Stimulated activated memory B cell treated with anti-CD40 and anti-IgM and Interleukin-4, amounts not matched to agents 10 μg/mL and 1 μg/mL and 100 μg/mL, for 72 hours (primary cell): ENCODE results near the gene CNTROB.
A peak's percentile ranks its signal among the peaks of the same experiment; 100 is the strongest.
"Not testable (repeated sequence)": the region's sequence is repeated elsewhere in the genome, so short reads cannot be mapped to it uniquely, and the experiment has no call there.

Source experiments
- ATAC-seq: fragments of 150-1000 bp; cut with Tn5 transposase; 2 replicates; pipeline ENCODE4 v1.10.0; 2021
- H3K27ac Mint-ChIP-seq: one replicate; pipeline ENCODE4 v1.8.0; 2022; ENCODE audit warnings: mild to moderate bottlenecking, mixed read lengths
- H3K27me3 Mint-ChIP-seq: one replicate; pipeline ENCODE4 v1.8.0; 2022; ENCODE audit warnings: mixed read lengths
- H3K36me3 Mint-ChIP-seq: one replicate; pipeline ENCODE4 v1.8.0; 2022; ENCODE audit warnings: mixed read lengths
- H3K4me1 Mint-ChIP-seq: one replicate; pipeline ENCODE4 v1.8.0; 2022; ENCODE audit warnings: mixed read lengths
- H3K4me3 Mint-ChIP-seq: one replicate; pipeline ENCODE4 v1.8.0; 2022; ENCODE audit warnings: mild to moderate bottlenecking, moderate library complexity, mixed read lengths
- H3K9me3 Mint-ChIP-seq: one replicate; pipeline ENCODE4 v1.8.0; 2022; ENCODE audit warnings: mixed read lengths

CNTROB gene

GRCh38 chr17:7947651-7948050, 15.6 kb downstream of the CNTROB start:
- no peaks in the 10 kb centered on the region for H3K27me3 Mint-ChIP-seq
- H3K9me3 Mint-ChIP-seq, result no peaks in the 10 kb centered on the region
- peaks cover 15% of the 10 kb centered on the region for H3K4me1 Mint-ChIP-seq
- H3K27ac Mint-ChIP-seq, result no peak overlapping the region
- H3K4me3 Mint-ChIP-seq, result no peak overlapping the region
- ATAC-seq, result no peak
- H3K36me3 Mint-ChIP-seq, result peaks cover 68% of the 10 kb centered on the region

GRCh38 chr17:7950578-7950977, 18.6 kb downstream of the CNTROB start:
- Mint-ChIP-seq H3K9me3 (no peaks in the 10 kb centered on the region), H3K27me3 (no peaks in the 10 kb centered on the region), H3K4me3 (no peak overlapping the region), H3K27ac (no peak overlapping the region), H3K36me3 (peaks cover 46% of the 10 kb centered on the region), H3K4me1 (peaks cover 15% of the 10 kb centered on the region)
- ATAC-seq, result no peak

- peak; percentile 93 for ATAC-seq
- Mint-ChIP-seq H3K4me1 (peaks cover 15% of the 10 kb centered on the region), H3K9me3 (no peaks in the 10 kb centered on the region), H3K27ac (peak overlapping the region; percentile 63), H3K36me3 (peaks cover 41% of the 10 kb centered on the region), H3K4me3 (no peak overlapping the region), H3K27me3 (no peaks in the 10 kb centered on the region)
Observed at GRCh38 chr17:7951143-7951792, 19.3 kb downstream of the CNTROB start.

GRCh38 chr17:7953266-7953665, 21.3 kb downstream of the CNTROB start:
- peaks cover 15% of the 10 kb centered on the region for H3K4me1 Mint-ChIP-seq
- H3K36me3 Mint-ChIP-seq, result peaks cover 21% of the 10 kb centered on the region
- not testable (repeated sequence) for ATAC-seq, H3K27me3 Mint-ChIP-seq, H3K4me3 Mint-ChIP-seq, H3K9me3 Mint-ChIP-seq, H3K27ac Mint-ChIP-seq

GRCh38 chr17:7955414-7956227, 23.6 kb downstream of the CNTROB start:
- Mint-ChIP-seq H3K27ac (no peak overlapping the region), H3K9me3 (no peaks in the 10 kb centered on the region), H3K27me3 (peaks cover 8% of the 10 kb centered on the region), H3K36me3 (no peaks in the 10 kb centered on the region), H3K4me3 (no peak overlapping the region), H3K4me1 (peaks cover 15% of the 10 kb centered on the region)
- ATAC-seq, result no peak

GRCh38 chr17:7956228-7956965, 24.4 kb downstream of the CNTROB start:
- Mint-ChIP-seq H3K4me1 (peaks cover 9% of the 10 kb centered on the region), H3K4me3 (no peak overlapping the region), H3K9me3 (no peaks in the 10 kb centered on the region), H3K27me3 (peaks cover 16% of the 10 kb centered on the region), H3K27ac (no peak overlapping the region), H3K36me3 (no peaks in the 10 kb centered on the region)
- no peak for ATAC-seq

- Mint-ChIP-seq H3K4me1 (no peaks in the 10 kb centered on the region), H3K27ac (no peak overlapping the region), H3K27me3 (peaks cover 22% of the 10 kb centered on the region), H3K4me3 (no peak overlapping the region), H3K36me3 (no peaks in the 10 kb centered on the region), H3K9me3 (no peaks in the 10 kb centered on the region)
- no peak for ATAC-seq
Observed at GRCh38 chr17:7959503-7960253, 27.7 kb downstream of the CNTROB start.

- Mint-ChIP-seq H3K27me3 (peaks cover 22% of the 10 kb centered on the region), H3K4me3 (no peak overlapping the region), H3K4me1 (no peaks in the 10 kb centered on the region), H3K36me3 (no peaks in the 10 kb centered on the region), H3K27ac (no peak overlapping the region), H3K9me3 (no peaks in the 10 kb centered on the region)
- no peak for ATAC-seq
Observed at GRCh38 chr17:7961421-7961820, 29.4 kb downstream of the CNTROB start.

- H3K27ac Mint-ChIP-seq, result no peak overlapping the region
- no peaks in the 10 kb centered on the region for H3K4me1 Mint-ChIP-seq
- no peaks in the 10 kb centered on the region for H3K9me3 Mint-ChIP-seq
Observed at GRCh38 chr17:7967751-7968150, 35.7 kb downstream of the CNTROB start.

GRCh38 chr17:7969433-7969832, 37.4 kb downstream of the CNTROB start:
- H3K36me3 Mint-ChIP-seq, result peaks cover 2% of the 10 kb centered on the region
- no peak overlapping the region for H3K4me3 Mint-ChIP-seq
- H3K9me3 Mint-ChIP-seq, result peaks cover 3% of the 10 kb centered on the region
- peaks cover 25% of the 10 kb centered on the region for H3K27me3 Mint-ChIP-seq
- H3K27ac Mint-ChIP-seq, result no peak overlapping the region
- no peak for ATAC-seq
- no peaks in the 10 kb centered on the region for H3K4me1 Mint-ChIP-seq

More at GRCh38 chr17:7967751-7968150, 35.7 kb downstream of the CNTROB start:
- Mint-ChIP-seq H3K27me3 (peaks cover 22% of the 10 kb centered on the region), H3K36me3 (no peaks in the 10 kb centered on the region), H3K4me3 (no peak overlapping the region)
- ATAC-seq, result no peak

- peaks cover 41% of the 10 kb centered on the region for H3K27me3 Mint-ChIP-seq
Observed at GRCh38 chr17:7971651-7972050, 39.6 kb downstream of the CNTROB start.

GRCh38 chr17:7972131-7972785, 40.3 kb downstream of the CNTROB start:
- H3K9me3 Mint-ChIP-seq, result peaks cover 14% of the 10 kb centered on the region
- peaks cover 47% of the 10 kb centered on the region for H3K27me3 Mint-ChIP-seq
- no peak overlapping the region for H3K27ac Mint-ChIP-seq
- H3K4me3 Mint-ChIP-seq, result no peak overlapping the region
- no peaks in the 10 kb centered on the region for H3K4me1 Mint-ChIP-seq
- ATAC-seq, result no peak
- H3K36me3 Mint-ChIP-seq, result peaks cover 16% of the 10 kb centered on the region

More at GRCh38 chr17:7971651-7972050, 39.6 kb downstream of the CNTROB start:
- ATAC-seq, result no peak
- Mint-ChIP-seq H3K36me3 (peaks cover 16% of the 10 kb centered on the region), H3K4me3 (no peak overlapping the region), H3K27ac (no peak overlapping the region), H3K9me3 (peaks cover 14% of the 10 kb centered on the region), H3K4me1 (no peaks in the 10 kb centered on the region)

- H3K4me1 Mint-ChIP-seq, result no peaks in the 10 kb centered on the region
- no peak for ATAC-seq
- H3K4me3 Mint-ChIP-seq, result no peak overlapping the region
- H3K9me3 Mint-ChIP-seq, result peaks cover 14% of the 10 kb centered on the region
- peaks cover 51% of the 10 kb centered on the region for H3K27me3 Mint-ChIP-seq
- no peak overlapping the region for H3K27ac Mint-ChIP-seq
- H3K36me3 Mint-ChIP-seq, result peaks cover 16% of the 10 kb centered on the region
Observed at GRCh38 chr17:7974638-7975131, 42.7 kb downstream of the CNTROB start.

- Mint-ChIP-seq H3K9me3 (peaks cover 14% of the 10 kb centered on the region), H3K36me3 (peaks cover 16% of the 10 kb centered on the region), H3K4me3 (no peak overlapping the region), H3K27me3 (peaks cover 46% of the 10 kb centered on the region), H3K27ac (no peak overlapping the region), H3K4me1 (no peaks in the 10 kb centered on the region)
- no peak for ATAC-seq
Observed at GRCh38 chr17:7977039-7977438, 45.0 kb downstream of the CNTROB start.
